A673 (cell line): ENCODE results near the gene TMEM192. TPM values are rescaled to one million over a fixed set of nuclear protein-coding genes. Genes with fewer than 3 reads are reported as not detected.

ENCODE experiments used
- BruUV-seq: library from RNA; stranded (reverse); fragments of 400-500 nt; replicated peaks from 2 replicates; lab custom pipeline; 2021; lab: Mats Ljungman, UMichigan
- CTCF ChIA-PET: fragments of 300-600 bp; sonication (Branson Sonifier 250); formaldehyde crosslinking; loops from one replicate; lab custom pipeline; 2022; ENCODE audit warnings: antibody characterized with exemption; lab: Charles Lee
- POLR2A ChIA-PET: fragments of 300-600 bp; sonication (Branson Sonifier 250); formaldehyde crosslinking; loops from one replicate; lab custom pipeline; 2022; ENCODE audit warnings: antibody characterized with exemption; ENCODE audit not compliant: low non-redundant PET; lab: Charles Lee
- DNase-seq: peaks from one replicate; pipeline ENCODE4 v3.0.0-alpha.2; 2015; ENCODE audit warnings: low spot score
- H3K27ac ChIP-seq: fragments of 200-600 bp; sonication (generic); 2 replicates; pipeline ENCODE4 v1.5.1; 2016; ENCODE audit warnings: mixed run types, low read depth, mild to moderate bottlenecking, mixed read lengths, antibody characterized with exemption, low read length; ENCODE audit not compliant: poor library complexity, severe bottlenecking
- H3K27me3 ChIP-seq: fragments of 200-600 bp; sonication (generic); replicated peaks from 2 replicates; pipeline ENCODE4 v1.6.1; 2017; ENCODE audit warnings: mixed run types, low read depth, mild to moderate bottlenecking, mixed read lengths, antibody characterized with exemption, low read length; ENCODE audit not compliant: insufficient read depth, poor library complexity
- H3K36me3 ChIP-seq: fragments of 200-600 bp; sonication (generic); 2 replicates; pipeline ENCODE4 v1.6.1; 2016; ENCODE audit warnings: mixed run types, mild to moderate bottlenecking, mixed read lengths, antibody characterized with exemption, low read length; ENCODE audit not compliant: insufficient read depth, poor library complexity, severe bottlenecking
- H3K4me1 ChIP-seq: fragments of 200-600 bp; sonication (generic); 2 replicates; pipeline ENCODE4 v1.6.1; 2017; ENCODE audit warnings: mixed run types, mild to moderate bottlenecking, mixed read lengths, antibody characterized with exemption, low read length; ENCODE audit not compliant: insufficient read depth, poor library complexity, severe bottlenecking
- H3K4me3 ChIP-seq: fragments of 200-600 bp; sonication (generic); 2 replicates; pipeline ENCODE4 v1.5.1; 2016; ENCODE audit warnings: low read depth, mixed run types, mild to moderate bottlenecking, mixed read lengths, low read length; ENCODE audit not compliant: poor library complexity, severe bottlenecking
- H3K9me3 ChIP-seq: fragments of 200-600 bp; sonication (generic); 2 replicates; pipeline ENCODE4 v1.6.1; 2016; ENCODE audit warnings: mixed run types, low read depth, mild to moderate bottlenecking, mixed read lengths, antibody characterized with exemption, low read length; ENCODE audit not compliant: poor library complexity, severe bottlenecking
- CTCF ChIP-seq: fragments of 300-800, 200-600 bp; sonication (generic); conservative IDR thresholded peaks from 2 replicates; pipeline ENCODE4 v1.5.1; 2017; ENCODE audit warnings: low read depth, mild to moderate bottlenecking, antibody characterized with exemption, low read length, moderate library complexity, mixed read lengths
- EZH2 ChIP-seq: fragments of 200-600 bp; sonication (generic); IDR thresholded peaks from 2 replicates; pipeline ENCODE4 v1.6.1; 2017; ENCODE audit warnings: borderline replicate concordance, low read depth, mild to moderate bottlenecking, mixed read lengths, antibody characterized with exemption, low read length; ENCODE audit not compliant: poor library complexity, severe bottlenecking
- intact Hi-C: fragments of 100-400 bp; cut with micrococcal nuclease; formaldehyde crosslinking; loops from one replicate; pipeline ENCODE4 v1.10.0; 2022; ENCODE audit not compliant: unreplicated experiment
- total RNA-seq: library from RNA; stranded (reverse); gene quantifications from 2 replicates; pipeline ENCODE4 v1.2.3, GENCODE V29; 2021

Gene TMEM192
- total RNA-seq, 1 experiment from 2014 or later = 9.9 TPM

GRCh38 chr4:165106518-165106917 lies 6.1 kb downstream of the TMEM192 start:
- BruUV-seq = no TSS peak
- Histone ChIP-seq H3K4me1 (peaks cover 2% of the 10 kb centered on the region), H3K4me3 (no peak overlapping the region), H3K27me3 (no peaks in the 10 kb centered on the region), H3K36me3 (no peaks in the 10 kb centered on the region), H3K9me3 (no peaks in the 10 kb centered on the region), H3K27ac (no peak overlapping the region)
- POLR2A ChIA-PET = no interaction called here
- no peak for TF ChIP-seq CTCF
- TF ChIP-seq EZH2 = no peak
- CTCF ChIA-PET = interaction anchor here (0.6 kb wide), 1 partner anchor 18 kb away, joined by 3 read pairs; no protein-coding TSS in a partner anchor
- DNase-seq = no peak
- intact Hi-C loops = no loop called here

- no peaks in the 10 kb centered on the region for H3K27me3 ChIP-seq
- ChIA-PET CTCF (no interaction called here), POLR2A (no interaction called here)
- H3K4me1 ChIP-seq = no peaks in the 10 kb centered on the region
- H3K4me3 ChIP-seq = no peak overlapping the region
- intact Hi-C loops = no loop called here
- H3K9me3 ChIP-seq = no peaks in the 10 kb centered on the region
- DNase-seq = no peak
- no peak for TF ChIP-seq EZH2
- TF ChIP-seq CTCF = no peak
- H3K27ac ChIP-seq = no peak overlapping the region
- no TSS peak for BruUV-seq
- H3K36me3 ChIP-seq = no peaks in the 10 kb centered on the region
These were observed 11.0 kb downstream of the TMEM192 start for GRCh38 chr4:165101641-165102040.

GRCh38 chr4:165096776-165097175 lies 15.9 kb downstream of the TMEM192 start:
- Histone ChIP-seq H3K27ac (no peak overlapping the region), H3K9me3 (no peaks in the 10 kb centered on the region), H3K4me3 (no peak overlapping the region), H3K27me3 (no peaks in the 10 kb centered on the region), H3K4me1 (no peaks in the 10 kb centered on the region), H3K36me3 (no peaks in the 10 kb centered on the region)
- CTCF ChIA-PET = interaction anchor here (0.6 to 1.1 kb wide), 7 partner anchors 16 to 1546 kb away, joined by 3 to 10 read pairs (median 6); partner anchors contain the start of gene TMEM192
- BruUV-seq = no TSS peak
- intact Hi-C loops = loop anchor here (5.0 to 10.0 kb wide), 3 partner anchors 329 to 1542 kb away; no protein-coding TSS in a partner anchor
- peak; percentile 52 for DNase-seq
- TF ChIP-seq CTCF (peak; percentile 71), EZH2 (no peak)
- POLR2A ChIA-PET = interaction anchor here (1.3 kb wide), 1 partner anchor 21 kb away, joined by 3 read pairs; no protein-coding TSS in a partner anchor
